ENCODE results near the gene CENPW. TPM values are rescaled to one million over a fixed set of nuclear protein-coding genes. Genes with fewer than 3 reads are reported as not detected.

Gene CENPW
- total and polyA plus RNA-seq, 7 donors: 1.3 to 31.1 (median 5.1) TPM

GRCh38 chr6:126373344-126373743 lies 33.4 kb downstream of the CENPW start:
- no peaks in the 10 kb centered on the region for H3K4me1 ChIP-seq
- no peak for ATAC-seq
- intact Hi-C loops (cut with DNase I): no loop called here
- DNase-seq: no peak
- H3K27ac ChIP-seq: no peak overlapping the region
- no peak overlapping the region for H3K4me3 ChIP-seq
- TF ChIP-seq, protein P1, sequence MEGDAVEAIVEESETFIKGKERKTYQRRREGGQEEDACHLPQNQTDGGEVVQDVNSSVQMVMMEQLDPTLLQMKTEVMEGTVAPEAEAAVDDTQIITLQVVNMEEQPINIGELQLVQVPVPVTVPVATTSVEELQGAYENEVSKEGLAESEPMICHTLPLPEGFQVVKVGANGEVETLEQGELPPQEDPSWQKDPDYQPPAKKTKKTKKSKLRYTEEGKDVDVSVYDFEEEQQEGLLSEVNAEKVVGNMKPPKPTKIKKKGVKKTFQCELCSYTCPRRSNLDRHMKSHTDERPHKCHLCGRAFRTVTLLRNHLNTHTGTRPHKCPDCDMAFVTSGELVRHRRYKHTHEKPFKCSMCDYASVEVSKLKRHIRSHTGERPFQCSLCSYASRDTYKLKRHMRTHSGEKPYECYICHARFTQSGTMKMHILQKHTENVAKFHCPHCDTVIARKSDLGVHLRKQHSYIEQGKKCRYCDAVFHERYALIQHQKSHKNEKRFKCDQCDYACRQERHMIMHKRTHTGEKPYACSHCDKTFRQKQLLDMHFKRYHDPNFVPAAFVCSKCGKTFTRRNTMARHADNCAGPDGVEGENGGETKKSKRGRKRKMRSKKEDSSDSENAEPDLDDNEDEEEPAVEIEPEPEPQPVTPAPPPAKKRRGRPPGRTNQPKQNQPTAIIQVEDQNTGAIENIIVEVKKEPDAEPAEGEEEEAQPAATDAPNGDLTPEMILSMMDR (IDR thresholded peaks at IDR 0.05): no peak
- no peaks in the 10 kb centered on the region for H3K27me3 ChIP-seq (ENCODE audit: insufficient read depth in 3 of 3, low read length in 2 of 3)
- WGBS, 3 donors: 95 to 99% (median 95%) methylated on average over 4 of the region's 4 CpGs
- no peaks in the 10 kb centered on the region for H3K9me3 ChIP-seq
- no peaks in the 10 kb centered on the region for H3K36me3 ChIP-seq (ENCODE audit: insufficient read depth in 1 of 2, low read depth in 1 of 2)

GRCh38 chr6:126374372-126374771 lies 34.5 kb downstream of the CENPW start:
- H3K9me3 ChIP-seq: no peaks in the 10 kb centered on the region
- H3K4me1 ChIP-seq: no peaks in the 10 kb centered on the region
- intact Hi-C loops (cut with DNase I): no loop called here
- TF ChIP-seq, protein P1 (IDR thresholded peaks at IDR 0.05): no peak
- no peak overlapping the region for H3K4me3 ChIP-seq
- DNase-seq: no peak
- ATAC-seq: no peak
- 96 to 100% (median 98%) methylated on average over 1 of the region's 1 CpG for WGBS, 3 donors
- H3K27me3 ChIP-seq (ENCODE audit: insufficient read depth in 3 of 3, low read length in 2 of 3): no peaks in the 10 kb centered on the region
- no peak overlapping the region for H3K27ac ChIP-seq
- H3K36me3 ChIP-seq (ENCODE audit: insufficient read depth in 1 of 2, low read depth in 1 of 2): no peaks in the 10 kb centered on the region

DNA sequence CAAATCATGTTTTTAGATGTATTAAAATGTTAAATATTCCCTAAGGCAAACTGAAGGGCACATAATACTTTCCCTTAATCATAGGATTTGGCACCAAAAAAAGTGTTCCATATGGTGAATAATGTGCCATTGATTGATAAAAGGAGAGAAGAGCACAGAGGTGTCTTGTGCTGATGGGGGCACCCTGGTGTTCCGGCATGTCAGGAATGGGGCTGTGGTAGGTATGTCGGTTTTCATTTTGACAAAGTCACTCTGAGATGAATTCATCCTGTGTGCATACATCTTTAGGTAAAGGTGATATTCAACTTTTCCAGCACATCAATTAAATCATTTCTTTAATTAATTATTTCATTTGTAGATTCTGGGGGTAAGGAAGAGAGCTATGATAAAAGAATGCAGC lies 36.8 kb downstream of the CENPW start:
- H3K4me3 ChIP-seq: no peak overlapping the region
- H3K4me1 ChIP-seq: no peaks in the 10 kb centered on the region
- H3K27ac ChIP-seq: no peak overlapping the region
- H3K36me3 ChIP-seq (ENCODE audit: insufficient read depth in 1 of 2, low read depth in 1 of 2): no peaks in the 10 kb centered on the region
- no peaks in the 10 kb centered on the region for H3K9me3 ChIP-seq
- TF ChIP-seq, protein P1 (IDR thresholded peaks at IDR 0.05): no peak
- no peak for DNase-seq
- no peaks in the 10 kb centered on the region for H3K27me3 ChIP-seq (ENCODE audit: insufficient read depth in 3 of 3, low read length in 2 of 3)
- ATAC-seq: no peak
- WGBS, 3 donors: 90 to 98% (median 94%) methylated on average over 2 of the region's 2 CpGs
- intact Hi-C loops (cut with DNase I): no loop called here

DNA sequence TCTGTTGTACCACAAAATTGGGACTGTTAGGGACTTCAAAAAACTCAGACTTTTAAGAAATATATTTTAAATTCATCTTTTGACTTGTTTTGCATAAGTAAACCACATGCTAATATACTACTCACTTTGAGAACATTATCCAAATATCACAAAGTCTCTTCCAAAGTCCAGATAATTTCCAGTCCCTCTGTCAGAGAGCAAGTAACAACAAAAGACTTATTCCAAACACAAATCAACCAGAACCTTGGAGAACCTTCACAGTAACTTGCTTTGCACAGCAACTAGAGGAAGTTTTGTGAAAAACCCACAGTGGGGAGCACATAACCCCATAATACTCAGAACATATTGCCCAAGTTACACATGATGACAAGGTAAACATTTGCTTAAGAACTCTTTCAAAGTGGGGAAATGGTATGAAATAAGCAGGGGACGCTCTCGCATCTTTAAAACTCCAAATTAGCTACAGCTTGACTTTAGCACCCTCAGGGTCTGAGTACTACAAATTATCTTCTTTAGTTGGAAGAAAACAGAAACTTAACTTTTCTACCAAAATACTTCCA lies 37.8 kb downstream of the CENPW start:
- DNase-seq: no peak
- Histone ChIP-seq H3K27me3 (ENCODE audit: insufficient read depth in 3 of 3, low read length in 2 of 3) (no peaks in the 10 kb centered on the region), H3K27ac (no peak overlapping the region), H3K4me1 (no peaks in the 10 kb centered on the region), H3K9me3 (no peaks in the 10 kb centered on the region), H3K4me3 (no peak overlapping the region), H3K36me3 (ENCODE audit: insufficient read depth in 1 of 2, low read depth in 1 of 2) (no peaks in the 10 kb centered on the region)
- WGBS, 3 donors: 91 to 94% (median 92%) methylated on average over 2 of the region's 2 CpGs
- intact Hi-C loops (cut with DNase I): no loop called here
- TF ChIP-seq, protein P1 (IDR thresholded peaks at IDR 0.05): no peak
- no peak for ATAC-seq

- ATAC-seq (no peak), DNase-seq (no peak)
- intact Hi-C loops (cut with DNase I): no loop called here
- Histone ChIP-seq H3K36me3 (ENCODE audit: insufficient read depth in 1 of 2, low read depth in 1 of 2) (no peaks in the 10 kb centered on the region), H3K27ac (no peak overlapping the region), H3K27me3 (ENCODE audit: insufficient read depth in 3 of 3, low read length in 2 of 3) (no peaks in the 10 kb centered on the region), H3K9me3 (peaks cover 3% of the 10 kb centered on the region), H3K4me3 (no peak overlapping the region), H3K4me1 (no peaks in the 10 kb centered on the region)
- TF ChIP-seq, protein P1 (IDR thresholded peaks at IDR 0.05): no peak
- WGBS, 3 donors: 7 to 23% (median 18%) methylated on average over 1 of the region's 1 CpG
Measured at GRCh38 chr6:126380072-126380583, 40.2 kb downstream of the CENPW start.
